CD4-positive, alpha-beta T cell treated with Interleukin-17A for 4 hours (primary cell): ENCODE measurements around the gene CCDC88C.
A peak's percentile ranks its signal among the peaks of the same experiment; 100 is the strongest.

Source experiments
- DNase-seq: peaks from one replicate; pipeline ENCODE4 v3.0.0-alpha.2; 2020; ENCODE audit warnings: mixed read lengths

CCDC88C gene

DNA sequence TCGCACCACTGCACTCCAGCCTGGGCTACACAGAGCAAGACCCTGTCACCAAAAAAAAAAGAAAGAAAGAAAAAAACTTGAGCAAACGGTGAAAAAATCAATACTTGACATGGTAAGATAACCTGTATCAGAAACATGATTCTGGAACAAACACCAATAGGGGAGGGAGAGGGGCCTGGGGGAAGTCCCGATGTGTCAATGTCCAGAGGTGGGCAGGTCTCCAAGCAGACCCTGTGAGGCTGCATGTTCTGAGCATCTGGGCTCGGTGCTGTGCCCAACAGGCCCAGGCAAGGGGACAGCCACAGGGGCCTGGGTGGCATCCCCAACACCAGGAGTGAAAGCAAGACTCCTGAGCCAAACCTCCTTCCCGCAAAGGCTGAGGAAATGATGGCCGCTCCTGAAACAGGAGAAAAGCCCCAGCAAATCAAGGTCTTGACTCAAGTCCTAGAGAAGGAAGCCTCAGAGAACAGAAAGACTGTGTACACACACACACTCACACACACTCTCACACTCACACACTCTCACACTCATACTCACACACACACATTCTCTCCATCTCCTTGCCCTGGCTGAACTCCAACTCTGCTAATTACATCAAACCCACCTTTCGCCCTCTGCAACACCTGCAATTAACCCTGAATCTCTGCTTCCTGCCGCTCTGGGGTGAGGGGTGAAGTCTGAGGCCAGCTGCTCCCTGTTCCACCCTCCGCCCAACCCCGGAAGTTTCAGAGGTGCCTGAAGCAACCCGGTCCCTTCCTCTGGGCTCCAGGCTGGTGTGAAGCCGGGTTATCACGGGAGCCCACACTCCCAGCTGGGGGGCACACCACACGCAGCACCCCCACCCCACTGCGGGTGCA, 20.4 kb downstream of the CCDC88C start:
- DNase-seq: peak; percentile 77

DNA sequence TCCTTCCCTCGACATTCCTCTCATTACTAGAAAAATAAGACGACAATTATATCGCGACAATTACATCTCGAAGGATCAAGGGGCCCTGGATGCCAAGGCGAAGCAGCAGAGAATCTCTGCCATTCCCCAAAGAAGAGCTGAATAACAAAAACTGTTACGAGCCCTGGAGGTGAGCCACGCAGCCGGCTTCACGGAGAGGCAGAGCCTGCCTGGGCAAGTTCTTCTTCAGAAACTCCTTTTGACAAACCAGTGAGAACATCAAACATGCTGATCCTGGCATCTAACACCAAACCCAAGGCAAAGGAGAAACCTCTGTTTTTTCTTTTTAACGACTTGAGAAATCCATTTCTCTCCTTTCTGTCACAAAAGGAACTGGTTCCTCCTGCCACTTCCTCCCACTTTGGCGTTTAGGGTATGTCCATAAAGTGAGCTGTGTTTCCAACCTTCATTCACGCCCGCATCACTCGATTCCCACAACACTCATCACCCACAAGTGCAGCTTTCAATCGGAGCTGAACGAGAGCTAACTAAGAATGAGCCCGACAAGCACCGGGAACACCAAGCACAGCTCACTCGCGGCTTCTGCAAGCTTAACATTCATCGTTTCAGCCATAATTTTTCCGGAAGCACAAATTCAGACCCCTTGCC, 21.5 kb downstream of the CCDC88C start:
- no peak for DNase-seq

DNA sequence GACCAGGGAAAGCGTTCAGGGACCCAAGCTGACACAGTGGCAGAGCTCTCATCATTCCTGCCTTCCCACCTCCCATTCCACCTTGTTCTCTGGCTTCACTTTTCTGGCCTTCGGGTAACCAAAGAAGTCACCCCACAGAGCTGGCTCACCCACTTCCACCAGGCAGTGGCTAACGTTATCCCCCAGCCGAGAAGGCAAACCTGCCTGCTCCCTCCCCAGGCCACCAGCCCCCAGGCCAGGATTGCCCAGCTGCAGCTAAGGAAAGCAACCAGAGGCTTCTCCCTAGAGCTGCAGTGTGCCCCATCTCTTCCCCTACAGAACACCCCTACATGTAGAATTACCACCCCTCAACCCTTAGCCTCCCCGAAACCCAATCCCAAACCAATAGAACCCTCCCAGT, 22.2 kb downstream of the CCDC88C start:
- DNase-seq: no peak

DNA sequence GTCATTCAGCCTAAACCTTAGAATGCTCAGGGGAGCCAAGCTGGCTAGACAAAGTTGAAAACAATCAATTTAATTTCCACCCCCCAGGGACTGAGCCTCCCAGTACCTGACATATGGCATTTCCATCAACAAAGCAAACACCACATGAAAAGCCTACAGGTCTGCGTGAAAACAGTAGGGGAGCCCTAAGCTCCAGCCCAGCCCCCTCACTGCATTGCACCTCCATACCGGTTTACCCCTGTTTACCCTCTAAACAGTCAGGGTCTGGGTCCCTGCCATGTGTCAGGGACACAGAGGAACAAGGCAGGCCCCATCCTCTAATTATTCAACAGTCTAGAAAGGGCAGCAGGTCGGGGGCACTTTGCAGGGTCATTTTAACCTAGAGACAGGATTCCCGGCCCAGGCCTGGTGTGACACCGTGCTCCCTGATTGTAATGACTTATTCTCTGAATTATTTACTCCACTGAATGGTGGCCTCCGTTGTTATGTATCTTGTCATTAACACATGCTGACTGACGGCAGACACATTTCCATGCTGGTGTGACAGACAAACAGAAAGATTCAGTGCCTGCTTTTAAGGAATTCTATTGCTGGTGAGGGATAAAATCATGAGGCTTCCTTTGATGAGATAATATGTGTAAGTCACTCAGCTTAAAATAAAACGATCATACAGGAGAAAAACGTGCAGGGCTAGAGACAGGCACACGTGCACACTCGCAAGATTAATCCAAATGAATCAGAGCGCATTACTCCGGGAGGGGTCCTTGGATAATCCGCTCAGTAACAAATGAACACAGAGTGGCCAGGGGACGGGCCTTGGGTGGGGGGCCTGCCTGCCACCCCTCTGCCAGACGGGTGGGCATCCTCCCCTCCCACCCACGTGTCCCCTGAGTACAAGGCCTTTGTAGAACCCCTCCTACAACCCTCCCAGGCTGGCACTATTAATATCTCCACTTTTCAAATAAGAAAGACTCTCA, 23.2 kb downstream of the CCDC88C start:
- DNase-seq: peak; percentile 36

DNA sequence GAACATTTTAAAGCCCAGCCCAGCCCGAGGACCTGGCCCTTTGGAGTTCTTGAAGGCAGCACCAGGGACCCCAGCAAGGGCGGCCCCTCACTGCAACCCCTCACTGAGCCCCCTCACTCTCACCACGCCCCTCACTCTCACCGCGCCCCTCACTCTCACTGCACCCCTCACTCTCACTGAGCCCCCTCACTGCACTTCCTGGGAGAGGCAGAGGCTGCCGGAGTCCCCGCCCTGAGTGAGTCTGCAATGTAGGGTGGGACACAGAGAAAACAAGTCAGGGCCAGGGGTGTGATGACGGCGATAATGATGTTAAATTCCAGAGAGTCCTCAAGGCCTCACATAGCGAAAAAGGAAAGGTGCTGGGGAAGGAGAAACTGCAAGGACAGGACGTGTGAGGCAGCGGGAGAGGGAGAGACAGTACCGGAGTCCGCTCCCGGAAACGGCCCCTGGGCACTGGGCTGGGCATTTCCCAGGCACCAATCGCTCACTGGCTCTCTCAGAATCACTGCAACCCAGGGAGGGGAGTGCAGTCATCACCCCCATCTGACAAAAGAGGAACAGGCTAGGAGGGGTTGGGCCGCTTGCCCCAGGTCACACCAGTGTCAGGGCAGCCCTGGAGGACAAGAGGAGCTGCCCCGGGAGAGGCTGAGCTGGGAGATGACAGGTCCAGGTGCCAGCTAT, 24.9 kb downstream of the CCDC88C start:
- no peak for DNase-seq

DNA sequence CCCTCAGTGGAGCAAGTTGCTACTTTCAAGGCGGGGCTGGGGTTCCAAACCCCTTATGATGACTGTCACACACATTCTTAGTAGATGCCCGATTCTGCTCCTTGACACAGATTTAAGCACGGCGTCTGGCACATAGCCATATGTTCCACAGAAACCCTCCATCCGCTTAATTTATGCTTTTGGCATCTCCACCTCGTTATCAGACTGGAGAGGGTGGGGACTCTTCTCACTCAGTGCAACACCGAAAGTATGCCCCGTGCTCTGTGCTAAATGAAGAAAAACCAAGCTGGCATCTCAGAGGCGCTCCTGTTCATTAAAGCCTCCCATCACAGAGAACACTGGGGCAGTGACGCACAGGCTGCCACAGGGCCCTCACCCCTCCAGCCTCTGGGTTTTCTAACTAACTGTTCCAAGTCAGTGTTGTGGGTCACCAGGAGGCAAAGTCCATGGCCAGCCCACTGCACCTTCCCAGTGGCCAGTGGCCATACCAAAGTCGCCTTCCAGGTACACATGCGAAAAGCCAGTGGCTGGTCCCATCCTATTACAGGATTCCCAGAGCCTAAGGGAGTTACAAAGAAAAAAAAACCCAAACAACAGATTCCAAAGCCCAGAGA, 27.3 kb downstream of the CCDC88C start:
- DNase-seq: peak; percentile 35

DNA sequence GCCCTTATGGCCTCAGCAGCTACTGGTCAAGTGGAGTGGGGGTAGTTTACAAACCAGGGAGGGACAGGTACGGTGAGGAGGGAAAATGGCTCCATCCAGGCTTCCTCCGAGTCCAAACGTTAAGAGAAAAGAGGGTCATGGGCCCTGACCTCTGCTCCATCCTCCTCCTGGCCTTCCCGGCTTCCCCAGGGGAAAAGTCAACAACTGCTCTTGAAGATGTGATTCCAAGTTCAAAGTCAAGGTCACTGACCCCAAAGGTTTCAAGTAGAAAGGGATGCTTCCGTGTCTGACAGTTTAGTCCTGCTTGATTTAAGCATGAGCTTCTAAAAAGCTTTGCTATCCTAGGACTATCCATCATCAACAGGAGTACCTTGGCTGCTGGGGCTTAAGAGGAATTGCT, 28.5 kb downstream of the CCDC88C start:
- no peak for DNase-seq

DNA sequence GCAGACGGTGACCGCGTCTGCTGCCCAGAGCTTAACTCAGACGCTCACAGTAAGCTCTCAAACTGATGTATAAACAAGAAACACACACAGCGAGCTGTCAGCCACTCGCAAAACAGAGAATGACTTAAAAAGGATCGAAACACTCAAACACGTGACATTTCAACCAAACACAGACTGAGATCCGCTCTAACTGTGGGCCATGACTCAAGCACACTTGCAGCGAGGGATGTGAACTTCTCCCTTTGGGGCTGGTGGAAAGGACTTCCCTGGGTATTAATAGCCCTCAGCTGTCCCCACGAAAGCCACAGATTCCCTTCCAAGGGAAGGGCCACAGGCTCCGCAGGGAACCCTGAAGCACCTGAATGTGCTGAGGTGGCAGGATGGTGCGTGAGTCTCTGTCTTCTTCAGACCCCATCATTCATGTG, 29.1 kb downstream of the CCDC88C start:
- DNase-seq: peak; percentile 69

DNA sequence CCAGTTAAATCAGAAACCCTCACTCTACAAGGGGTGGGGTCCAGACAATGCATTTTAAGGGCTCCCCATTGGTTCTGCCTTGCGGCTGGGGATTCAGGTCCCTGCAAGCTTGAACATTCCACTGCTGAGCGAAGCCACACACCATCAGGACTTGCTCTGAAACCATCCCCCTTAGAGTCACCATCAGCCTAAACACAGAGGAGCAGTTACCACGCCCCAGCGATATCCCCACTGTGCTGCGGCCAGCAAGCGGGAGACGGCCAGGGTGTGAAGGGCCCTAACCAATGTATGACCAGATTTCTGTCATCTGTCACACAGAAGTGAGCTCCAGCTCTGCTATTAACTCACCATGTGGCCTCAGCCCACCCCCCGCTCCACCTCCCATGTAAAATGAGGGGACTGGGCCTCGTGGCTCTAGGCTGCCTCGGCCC, 29.7 kb downstream of the CCDC88C start:
- DNase-seq: no peak

DNA sequence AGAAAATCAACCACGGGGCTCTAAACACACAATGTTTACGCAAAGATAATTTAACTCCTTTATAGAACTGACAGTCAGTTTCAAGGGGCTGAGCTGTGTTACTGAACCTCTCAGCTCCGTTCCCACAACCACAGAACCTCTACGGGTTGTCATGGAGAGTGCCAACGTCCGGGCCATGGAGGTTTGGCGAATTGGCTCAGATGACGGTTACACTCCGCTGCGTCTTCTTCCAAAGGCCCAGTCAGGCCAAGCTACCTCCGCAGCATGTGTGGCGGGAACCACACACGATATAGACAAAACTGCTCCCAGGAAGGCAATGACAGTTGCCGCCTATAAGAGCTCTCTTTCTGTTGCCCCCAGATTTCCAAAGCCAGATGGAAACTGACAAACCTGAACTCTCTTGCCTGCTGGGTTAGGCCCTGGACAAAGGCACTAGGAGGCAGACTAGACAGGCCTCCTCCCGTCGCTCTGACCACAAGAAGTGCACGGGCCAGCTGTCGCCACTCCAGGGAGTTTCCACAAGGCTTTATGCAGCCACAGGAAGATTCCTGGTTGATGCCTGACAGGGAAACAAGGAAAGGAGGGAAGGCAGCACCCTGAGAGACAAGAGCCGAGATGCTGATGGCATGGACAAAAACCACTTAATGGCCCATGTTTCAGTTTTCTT, 30.3 kb downstream of the CCDC88C start:
- no peak for DNase-seq

DNA sequence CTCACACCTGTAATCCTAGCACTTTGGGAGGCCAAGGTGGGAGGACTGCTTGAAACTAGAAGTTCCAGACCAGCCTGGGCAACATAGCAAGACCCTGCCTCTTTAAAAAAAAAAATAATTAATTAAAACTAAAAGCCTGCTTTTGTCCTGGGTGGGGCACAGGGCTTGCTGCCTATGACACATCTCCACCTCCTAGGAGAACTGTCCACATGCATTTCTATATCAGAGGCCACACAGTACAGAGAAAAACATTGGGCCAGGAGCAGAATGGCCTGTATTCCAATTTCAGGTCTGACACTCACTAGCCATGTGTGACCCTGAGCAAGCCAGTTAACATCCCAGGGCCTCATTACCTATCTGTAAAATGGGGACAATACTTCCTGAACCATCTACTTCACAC, 31.9 kb downstream of the CCDC88C start:
- no peak for DNase-seq

DNA sequence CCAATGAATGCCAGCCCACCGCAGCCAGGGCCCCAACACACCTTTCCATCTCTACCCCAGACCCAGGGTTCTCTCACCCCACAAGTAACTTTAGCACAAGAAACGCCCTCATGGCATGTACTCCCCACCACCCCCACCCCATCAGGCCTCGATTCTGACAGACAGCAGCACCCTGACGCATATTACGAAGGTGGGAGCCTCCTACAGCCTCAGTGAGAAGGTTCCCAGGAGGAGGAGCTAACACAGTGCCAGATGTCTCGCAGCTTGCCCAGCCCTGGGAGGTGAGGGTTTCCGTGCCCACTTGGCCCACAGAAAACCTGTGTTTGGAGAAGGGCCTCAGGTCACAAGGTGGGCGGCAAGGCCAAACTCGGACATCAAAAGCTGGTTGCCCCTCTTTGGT, 32.4 kb downstream of the CCDC88C start:
- DNase-seq: no peak

DNA sequence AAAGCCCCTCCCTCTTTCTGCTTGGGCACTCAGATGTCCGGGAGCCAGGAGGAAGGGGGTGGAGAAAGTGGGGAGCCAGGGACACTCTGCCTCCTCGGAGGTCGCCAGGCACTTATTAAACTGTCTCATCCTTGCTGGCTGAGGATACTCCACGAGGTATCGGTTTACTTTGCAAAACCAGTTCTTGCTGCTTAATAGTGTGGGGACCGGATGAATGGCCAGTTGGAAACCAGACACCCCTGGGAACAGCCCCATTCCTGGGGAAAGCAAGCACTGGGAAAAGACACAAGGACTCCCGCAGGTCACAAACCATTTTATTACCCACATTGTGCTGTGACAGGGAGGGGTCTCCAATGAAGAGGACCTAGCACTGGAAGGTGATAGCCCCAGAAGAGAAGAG, 34.2 kb downstream of the CCDC88C start:
- DNase-seq: no peak

DNA sequence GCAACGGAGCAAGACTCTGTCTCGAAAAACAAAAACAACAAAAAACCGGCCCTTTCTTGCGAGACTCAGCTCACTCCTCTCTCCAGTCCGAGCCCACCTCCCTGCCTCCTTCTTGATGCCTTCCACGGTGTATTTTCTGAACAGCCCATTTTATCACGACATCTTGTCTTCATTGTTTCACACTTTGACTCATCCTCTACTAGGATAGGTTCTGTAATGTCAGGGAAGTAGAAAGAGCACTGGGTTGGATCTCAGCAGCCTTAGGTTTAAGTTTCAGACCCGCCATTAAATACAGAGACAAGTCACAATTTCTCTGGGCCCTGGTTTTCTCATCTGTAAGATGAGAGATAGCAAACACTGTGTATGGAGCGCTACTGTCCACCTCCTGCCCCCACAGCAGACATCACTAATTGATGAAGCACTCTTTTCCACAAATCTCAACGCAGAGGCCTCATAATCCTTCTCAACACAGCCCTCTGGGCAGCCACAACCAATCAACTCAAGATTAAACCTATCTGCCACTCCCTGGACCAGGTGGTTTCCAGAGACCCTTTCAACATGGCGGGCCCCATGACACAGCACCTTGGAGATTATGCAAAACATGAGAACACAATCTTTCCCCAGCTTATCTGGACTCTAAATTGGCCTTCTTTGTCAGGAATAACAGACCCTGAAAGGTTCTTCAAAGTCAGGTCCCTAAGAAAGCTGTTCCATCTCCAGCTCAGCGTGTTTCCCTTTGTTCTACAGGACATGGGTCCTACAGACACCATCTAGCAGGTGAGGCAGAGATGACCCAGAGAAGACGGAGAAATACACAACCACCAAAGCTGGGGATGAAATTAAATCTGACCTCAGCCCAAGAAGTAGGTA, 35.6 kb downstream of the CCDC88C start:
- no peak for DNase-seq

DNA sequence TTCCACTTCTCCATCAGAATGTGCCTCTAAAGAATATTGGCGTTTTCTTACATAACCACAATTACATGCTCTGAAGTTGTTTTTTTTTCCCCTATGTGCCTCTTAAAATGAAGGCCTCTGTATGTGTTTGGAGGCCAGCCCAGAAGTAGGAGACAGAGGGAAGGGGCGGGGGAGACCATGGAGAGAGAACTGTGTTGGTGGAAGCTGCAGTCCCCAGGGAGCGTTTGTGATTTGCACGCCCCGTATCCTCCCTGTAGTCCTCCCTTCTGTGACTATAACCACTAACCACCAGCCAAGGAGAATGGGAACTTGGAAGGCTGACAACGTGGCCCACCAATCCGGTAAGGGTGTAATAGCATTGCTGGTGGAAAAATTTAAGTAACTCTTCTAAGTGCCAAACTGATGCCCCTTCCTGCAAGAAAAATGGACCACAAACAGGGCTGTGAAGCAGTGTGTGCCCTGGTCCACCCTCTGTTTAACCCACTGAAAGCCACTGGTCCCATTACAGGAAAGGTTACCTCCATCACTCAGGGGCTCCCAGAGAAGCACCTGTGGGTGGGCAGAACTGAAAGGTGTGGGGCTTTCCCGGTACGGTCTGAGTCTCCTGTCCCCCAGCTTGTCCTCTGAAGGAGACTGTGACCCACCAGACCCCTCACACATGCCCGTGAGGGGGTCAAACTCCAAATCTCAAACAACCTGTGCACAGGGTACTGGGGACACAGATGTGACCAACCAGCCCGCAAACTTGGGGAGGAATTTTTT, 36.8 kb downstream of the CCDC88C start:
- DNase-seq: no peak

DNA sequence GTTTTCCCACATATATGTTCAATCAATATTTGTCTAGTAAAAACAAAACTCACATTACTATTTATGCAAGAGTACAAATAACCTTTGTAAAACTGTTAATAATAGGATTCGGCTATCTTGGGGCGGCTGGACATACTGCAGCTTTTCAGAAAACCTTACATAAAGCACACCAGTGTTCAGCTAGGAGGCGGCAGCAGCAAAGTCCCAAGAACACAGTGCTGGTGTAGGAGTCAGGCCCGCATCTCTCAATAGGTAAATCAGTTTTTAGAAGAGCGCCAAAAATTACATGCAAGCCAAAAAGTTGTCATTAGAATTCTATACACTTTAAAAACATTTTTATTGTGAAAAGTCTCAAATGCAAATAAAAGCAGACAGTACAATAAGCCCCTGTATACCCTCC, 37.5 kb downstream of the CCDC88C start:
- no peak for DNase-seq

DNA sequence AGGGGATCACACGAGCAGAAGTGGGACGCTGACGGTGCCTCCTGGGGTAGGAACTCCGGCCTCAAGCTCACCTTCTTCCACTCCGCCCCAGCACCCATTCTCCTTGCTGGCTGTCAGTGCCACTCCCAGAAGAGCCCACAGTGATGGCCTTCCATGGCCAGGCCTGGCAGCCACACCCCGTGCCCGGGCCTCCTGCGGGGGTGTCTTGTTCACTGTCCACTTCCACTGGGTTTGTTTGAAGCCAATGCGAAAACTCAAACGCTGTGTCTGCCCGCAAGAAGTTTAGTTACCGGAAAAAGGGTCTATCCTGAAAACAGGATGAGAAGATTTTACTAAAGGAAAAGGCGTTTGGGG, 38.1 kb downstream of the CCDC88C start:
- no peak for DNase-seq

DNA sequence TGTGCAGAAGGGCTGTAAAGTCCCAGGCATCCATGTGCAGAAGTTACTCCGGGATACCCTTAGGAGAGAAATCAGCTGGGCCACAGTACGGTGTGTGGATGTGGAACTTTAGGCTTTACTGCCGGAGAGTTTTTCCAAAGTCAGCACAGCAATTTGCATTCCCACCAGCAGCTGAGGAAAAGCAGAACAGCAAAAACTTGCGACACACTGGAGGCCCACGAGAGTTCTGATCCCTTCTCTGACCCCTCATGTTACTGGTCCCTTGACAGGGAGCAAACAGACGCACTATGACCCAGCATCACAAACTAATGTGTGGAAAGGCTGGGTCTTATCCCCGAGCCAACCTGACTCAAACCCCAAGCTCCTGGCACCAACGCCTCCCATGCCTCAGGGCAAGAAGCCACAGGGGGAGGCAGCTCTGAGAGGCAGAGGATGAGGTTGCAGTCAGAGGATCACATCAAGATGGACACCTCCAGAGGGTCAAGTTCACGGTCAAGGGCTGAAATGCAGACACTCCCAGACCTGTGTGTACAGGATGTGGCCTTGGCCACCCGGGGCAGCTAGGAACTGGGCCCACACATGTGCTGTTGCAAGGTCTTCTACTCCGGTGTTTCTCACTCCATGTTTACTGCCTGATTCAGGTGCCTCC, 38.6 kb downstream of the CCDC88C start:
- DNase-seq: no peak
